PFSK-1 (cell line): ENCODE data around the gene IL18R1.

Source experiments
- FOXP2 ChIP-seq: optimal IDR thresholded peaks from 2 replicates; pipeline ENCODE3; 2011; ENCODE audit warnings: borderline replicate concordance, control low read depth, inconsistent platforms; ENCODE audit not compliant: insufficient read depth; ENCODE audit errors: extremely low read length, extremely low read depth
- POLR2AphosphoS5 ChIP-seq: IDR thresholded peaks from 2 replicates; pipeline ENCODE4 v1.6.1; 2012; ENCODE audit warnings: low read depth, mild to moderate bottlenecking, control low read depth, low read length, moderate library complexity
- SIN3A ChIP-seq: IDR thresholded peaks from 2 replicates; pipeline ENCODE4 v1.6.1; 2012; ENCODE audit warnings: mild to moderate bottlenecking, low read length, moderate library complexity, borderline replicate concordance; ENCODE audit not compliant: insufficient read depth
- TAF1 ChIP-seq: IDR thresholded peaks from 2 replicates; pipeline ENCODE4 v1.6.1; 2012; ENCODE audit warnings: low read length, control low read depth, borderline replicate concordance; ENCODE audit not compliant: insufficient read depth
- TF ChIP-seq, protein P1 (sequence below), 2 experiments: IDR thresholded peaks; 2 replicates each; pipeline versions ENCODE4 v1.6.1 to v1.8.0; 2011 to 2012; ENCODE audit warnings: low read depth in 2 of 2, low read length in 2 of 2, control low read depth in 1 of 2, inconsistent platforms in 1 of 2, mild to moderate bottlenecking in 1 of 2, moderate library complexity in 1 of 2; ENCODE audit not compliant: insufficient read depth in 1 of 2

The IL18R1 gene

GRCh38 chr2:102399499-102400141 lies 44.0 kb downstream of the IL18R1 start:
- TF ChIP-seq SIN3A (no peak), POLR2AphosphoS5 (no peak), TAF1 (no peak), FOXP2 (no peak)
- TF ChIP-seq, protein P1, sequence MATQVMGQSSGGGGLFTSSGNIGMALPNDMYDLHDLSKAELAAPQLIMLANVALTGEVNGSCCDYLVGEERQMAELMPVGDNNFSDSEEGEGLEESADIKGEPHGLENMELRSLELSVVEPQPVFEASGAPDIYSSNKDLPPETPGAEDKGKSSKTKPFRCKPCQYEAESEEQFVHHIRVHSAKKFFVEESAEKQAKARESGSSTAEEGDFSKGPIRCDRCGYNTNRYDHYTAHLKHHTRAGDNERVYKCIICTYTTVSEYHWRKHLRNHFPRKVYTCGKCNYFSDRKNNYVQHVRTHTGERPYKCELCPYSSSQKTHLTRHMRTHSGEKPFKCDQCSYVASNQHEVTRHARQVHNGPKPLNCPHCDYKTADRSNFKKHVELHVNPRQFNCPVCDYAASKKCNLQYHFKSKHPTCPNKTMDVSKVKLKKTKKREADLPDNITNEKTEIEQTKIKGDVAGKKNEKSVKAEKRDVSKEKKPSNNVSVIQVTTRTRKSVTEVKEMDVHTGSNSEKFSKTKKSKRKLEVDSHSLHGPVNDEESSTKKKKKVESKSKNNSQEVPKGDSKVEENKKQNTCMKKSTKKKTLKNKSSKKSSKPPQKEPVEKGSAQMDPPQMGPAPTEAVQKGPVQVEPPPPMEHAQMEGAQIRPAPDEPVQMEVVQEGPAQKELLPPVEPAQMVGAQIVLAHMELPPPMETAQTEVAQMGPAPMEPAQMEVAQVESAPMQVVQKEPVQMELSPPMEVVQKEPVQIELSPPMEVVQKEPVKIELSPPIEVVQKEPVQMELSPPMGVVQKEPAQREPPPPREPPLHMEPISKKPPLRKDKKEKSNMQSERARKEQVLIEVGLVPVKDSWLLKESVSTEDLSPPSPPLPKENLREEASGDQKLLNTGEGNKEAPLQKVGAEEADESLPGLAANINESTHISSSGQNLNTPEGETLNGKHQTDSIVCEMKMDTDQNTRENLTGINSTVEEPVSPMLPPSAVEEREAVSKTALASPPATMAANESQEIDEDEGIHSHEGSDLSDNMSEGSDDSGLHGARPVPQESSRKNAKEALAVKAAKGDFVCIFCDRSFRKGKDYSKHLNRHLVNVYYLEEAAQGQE (IDR thresholded peaks at IDR 0.05; ENCODE audit: insufficient read depth in 1 of 2, low read depth in 2 of 2, low read length in 2 of 2): no peak

GRCh38 chr2:102401456-102401855 lies 45.9 kb downstream of the IL18R1 start:
- TF ChIP-seq FOXP2: no peak
- TF ChIP-seq, protein P1 (IDR thresholded peaks at IDR 0.05; ENCODE audit: insufficient read depth in 1 of 2, low read depth in 2 of 2, low read length in 2 of 2): no peak
- TF ChIP-seq TAF1: no peak
- TF ChIP-seq SIN3A: no peak
- no peak for TF ChIP-seq POLR2AphosphoS5

DNA sequence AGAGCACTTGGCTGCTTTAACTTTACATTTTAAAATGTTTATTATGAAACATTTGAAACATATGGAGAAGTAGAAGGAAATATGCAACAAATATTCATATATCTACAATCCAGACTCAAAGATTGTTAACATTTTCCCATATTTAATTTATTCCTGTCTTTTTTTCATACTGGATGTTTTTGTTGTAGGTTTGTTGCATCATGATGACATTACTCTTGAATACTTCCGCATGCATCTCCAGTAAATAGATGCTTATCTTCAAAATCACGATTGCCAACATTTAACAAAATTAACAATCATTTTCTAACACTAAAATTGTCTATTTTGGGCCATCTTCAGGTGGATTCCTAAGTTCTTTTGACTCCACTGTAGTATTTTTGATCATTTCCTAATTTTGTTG lies 46.3 kb downstream of the IL18R1 start:
- TF ChIP-seq SIN3A: no peak
- no peak for TF ChIP-seq POLR2AphosphoS5
- TF ChIP-seq, protein P1 (IDR thresholded peaks at IDR 0.05; ENCODE audit: insufficient read depth in 1 of 2, low read depth in 2 of 2, low read length in 2 of 2): no peak
- no peak for TF ChIP-seq TAF1
- TF ChIP-seq FOXP2: no peak

GRCh38 chr2:102410952-102411351 lies 55.4 kb downstream of the IL18R1 start:
- TF ChIP-seq POLR2AphosphoS5 (no peak), FOXP2 (no peak), SIN3A (no peak), TAF1 (no peak)
- TF ChIP-seq, protein P1 (IDR thresholded peaks at IDR 0.05; ENCODE audit: insufficient read depth in 1 of 2, low read depth in 2 of 2, low read length in 2 of 2): no peak

DNA sequence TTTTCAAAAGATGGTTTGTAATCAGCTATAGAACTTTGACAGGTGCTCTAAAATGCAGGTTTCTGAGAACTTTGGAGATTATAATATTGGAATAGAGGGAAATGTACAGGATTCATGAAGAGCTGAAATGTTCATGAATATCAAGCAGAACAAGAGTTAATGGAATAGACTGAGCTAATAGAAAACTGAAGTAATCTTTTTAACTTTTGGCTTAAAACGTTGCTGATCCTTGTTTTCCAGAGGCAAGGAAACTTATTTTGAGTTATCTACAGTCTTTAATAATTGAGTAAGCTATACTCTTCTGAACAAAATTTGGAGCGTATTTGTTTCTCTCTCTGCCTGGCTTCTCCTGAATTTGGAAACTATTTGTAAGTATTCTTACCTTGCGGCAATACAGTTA lies 56.6 kb downstream of the IL18R1 start:
- TF ChIP-seq SIN3A (no peak), TAF1 (no peak), FOXP2 (no peak), POLR2AphosphoS5 (no peak)
- TF ChIP-seq, protein P1 (IDR thresholded peaks at IDR 0.05; ENCODE audit: insufficient read depth in 1 of 2, low read depth in 2 of 2, low read length in 2 of 2): no peak
